ENCODE measurements around the gene IQGAP3. TPM values are rescaled to one million over a fixed set of nuclear protein-coding genes. Genes with fewer than 3 reads are reported as not detected.

IQGAP3 gene
- polyA plus RNA-seq, 3 donors from 2014 or later: not detected

- no peaks in the 10 kb centered on the region for H3K36me3 Mint-ChIP-seq
- DNase-seq: peak; percentile 97 to 99 (median 98)
- peak overlapping the region; percentile 98 to 100 (median 99) for H3K27ac Mint-ChIP-seq
- no peaks in the 10 kb centered on the region for H3K9me3 Mint-ChIP-seq
- H3K4me1 Mint-ChIP-seq: peaks cover 73 to 78% of the 10 kb centered on the region in 2 donors
- H3K27me3 Mint-ChIP-seq (ENCODE audit: low read depth in 3 of 3): peaks cover 17 to 34% (median 25%) of the 10 kb centered on the region in 3 donors
- peak overlapping the region; percentile 71 to 88 (median 81) for H3K4me3 Mint-ChIP-seq
These were observed 67.3 kb downstream of the IQGAP3 start for GRCh38 chr1:156504821-156505678.

- Mint-ChIP-seq H3K4me3 (peak overlapping the region; percentile 71 to 88 (median 81)), H3K27ac (peak overlapping the region; percentile 98 to 100 (median 99)), H3K36me3 (no peaks in the 10 kb centered on the region), H3K9me3 (no peaks in the 10 kb centered on the region), H3K27me3 (ENCODE audit: low read depth in 3 of 3) (peaks cover 17 to 35% (median 27%) of the 10 kb centered on the region in 3 donors), H3K4me1 (peaks cover 73 to 76% of the 10 kb centered on the region in 2 donors)
- DNase-seq: no peak
These were observed 67.9 kb downstream of the IQGAP3 start for GRCh38 chr1:156504438-156504813.

GRCh38 chr1:156503698-156504437 lies 68.5 kb downstream of the IQGAP3 start:
- peaks cover 17 to 34% (median 29%) of the 10 kb centered on the region in 3 donors for H3K27me3 Mint-ChIP-seq (ENCODE audit: low read depth in 3 of 3)

GRCh38 chr1:156502894-156503697 lies 69.3 kb downstream of the IQGAP3 start:
- no peak for DNase-seq
- Mint-ChIP-seq H3K27me3 (ENCODE audit: low read depth in 3 of 3) (peaks cover 19 to 34% (median 28%) of the 10 kb centered on the region in 3 donors), H3K4me3 (peak overlapping the region; percentile 71 to 96 (median 86)), H3K36me3 (no peaks in the 10 kb centered on the region), H3K27ac (peak overlapping the region; percentile 98 to 100 (median 99)), H3K9me3 (no peaks in the 10 kb centered on the region), H3K4me1 (peaks cover 72 to 75% of the 10 kb centered on the region in 2 donors)

More at GRCh38 chr1:156503698-156504437, 68.5 kb downstream of the IQGAP3 start:
- Mint-ChIP-seq H3K36me3 (no peaks in the 10 kb centered on the region), H3K27ac (peak overlapping the region; percentile 98 to 100 (median 99)), H3K4me1 (peaks cover 72 to 75% of the 10 kb centered on the region in 2 donors), H3K9me3 (no peaks in the 10 kb centered on the region), H3K4me3 (peak overlapping the region; percentile 71 to 96 (median 86))
- DNase-seq: no peak

GRCh38 chr1:156502391-156502893 lies 69.9 kb downstream of the IQGAP3 start:
- Mint-ChIP-seq H3K27ac (peak overlapping the region; percentile 98 to 100 (median 99)), H3K27me3 (ENCODE audit: low read depth in 3 of 3) (peaks cover 19 to 38% (median 28%) of the 10 kb centered on the region in 3 donors), H3K36me3 (no peaks in the 10 kb centered on the region), H3K4me1 (peaks cover 73 to 76% of the 10 kb centered on the region in 2 donors), H3K4me3 (peak overlapping the region; percentile 71 to 96 (median 86)), H3K9me3 (no peaks in the 10 kb centered on the region)
- no peak for DNase-seq

- Mint-ChIP-seq H3K4me1 (peaks cover 79 to 81% of the 10 kb centered on the region in 2 donors), H3K4me3 (peak overlapping the region; percentile 88 to 96 (median 93)), H3K27me3 (ENCODE audit: low read depth in 3 of 3) (peaks cover 23 to 36% (median 30%) of the 10 kb centered on the region in 3 donors), H3K27ac (peak overlapping the region; percentile 98 to 100 (median 99)), H3K9me3 (no peaks in the 10 kb centered on the region), H3K36me3 (no peaks in the 10 kb centered on the region)
- DNase-seq: peak; percentile 91 to 93 (median 92)
These were observed 71.4 kb downstream of the IQGAP3 start for GRCh38 chr1:156500793-156501506.

GRCh38 chr1:156500543-156500792 lies 71.9 kb downstream of the IQGAP3 start, which contains the start of gene MEF2D:
MEF2D (minus strand) TSS chr1:156500775; CDS start chr1:156483292, 17,483 bp downstream.
- H3K27ac Mint-ChIP-seq: peak within 1 kb of the TSS; percentile 98 to 100 (median 99)
- H3K4me1 Mint-ChIP-seq: peaks cover 79 to 81% of the 10 kb centered on the region in 2 donors
- no peaks in the 10 kb centered on the region for H3K9me3 Mint-ChIP-seq
- DNase-seq: no peak
- H3K27me3 Mint-ChIP-seq (ENCODE audit: low read depth in 3 of 3): peaks cover 23 to 35% (median 29%) of the 10 kb centered on the region in 3 donors
- peak within 1 kb of the TSS; percentile 88 to 96 (median 93) for H3K4me3 Mint-ChIP-seq
- H3K36me3 Mint-ChIP-seq: no peaks in the 10 kb centered on the region

- H3K27ac Mint-ChIP-seq: peak overlapping the region; percentile 82 to 100 (median 93)
- peaks cover 0 to 3% (median 0%) of the 10 kb centered on the region in 3 donors for H3K36me3 Mint-ChIP-seq
- peak overlapping the region; percentile 88 to 96 (median 93) for H3K4me3 Mint-ChIP-seq
- DNase-seq: peak; percentile 46 to 58 (median 50)
- H3K9me3 Mint-ChIP-seq: no peaks in the 10 kb centered on the region
- H3K27me3 Mint-ChIP-seq (ENCODE audit: low read depth in 3 of 3): peaks cover 18 to 31% (median 26%) of the 10 kb centered on the region in 3 donors
- peaks cover 79 to 81% of the 10 kb centered on the region in 2 donors for H3K4me1 Mint-ChIP-seq
These were observed 72.4 kb downstream of the IQGAP3 start for GRCh38 chr1:156499842-156500542.

- H3K9me3 Mint-ChIP-seq: no peaks in the 10 kb centered on the region
- H3K4me3 Mint-ChIP-seq: peak overlapping the region; percentile 88 to 96 (median 93)
These were observed 73.0 kb downstream of the IQGAP3 start for GRCh38 chr1:156499194-156499841.

GRCh38 chr1:156498432-156499193 lies 73.8 kb downstream of the IQGAP3 start:
- Mint-ChIP-seq H3K9me3 (no peaks in the 10 kb centered on the region), H3K27me3 (ENCODE audit: low read depth in 3 of 3) (peaks cover 11 to 23% (median 19%) of the 10 kb centered on the region in 3 donors), H3K4me1 (peaks cover 81 to 82% of the 10 kb centered on the region in 2 donors), H3K36me3 (peaks cover 0 to 4% (median 0%) of the 10 kb centered on the region in 3 donors), H3K4me3 (peak overlapping the region; percentile 88 to 96 (median 93)), H3K27ac (peak overlapping the region; percentile 46 to 100 (median 86))
- no peak for DNase-seq

More at GRCh38 chr1:156499194-156499841, 73.0 kb downstream of the IQGAP3 start:
- Mint-ChIP-seq H3K36me3 (peaks cover 0 to 4% (median 0%) of the 10 kb centered on the region in 3 donors), H3K4me1 (peaks cover 81 to 82% of the 10 kb centered on the region in 2 donors), H3K27me3 (ENCODE audit: low read depth in 3 of 3) (peaks cover 11 to 25% (median 19%) of the 10 kb centered on the region in 3 donors), H3K27ac (peak overlapping the region; percentile 46 to 100 (median 86))
- no peak for DNase-seq
